Mesothelial cell of epicardium (in vitro differentiated cells): ENCODE measurements around the gene TSEN2. TPM values are rescaled to one million over a fixed set of nuclear protein-coding genes. Genes with fewer than 3 reads are reported as not detected.
"Not testable (repeated sequence)": the region's sequence is repeated elsewhere in the genome, so short reads cannot be mapped to it uniquely, and the experiment has no call there.

ENCODE experiments used
- DNase-seq, 2 experiments: peaks; one replicate each; pipeline ENCODE4 v3.0.0; 2021; ENCODE audit warnings: low spot score in 2 of 2; ENCODE audit not compliant: unreplicated experiment in 2 of 2
- H3K27ac Mint-ChIP-seq: 2 replicates; pipeline ENCODE4 v1.8.0; 2021; ENCODE audit warnings: mixed read lengths
- H3K27me3 Mint-ChIP-seq: 2 replicates; pipeline ENCODE4 v1.8.0; 2021; ENCODE audit warnings: low read depth, mixed read lengths
- H3K36me3 Mint-ChIP-seq: 2 replicates; pipeline ENCODE4 v1.8.0; 2021; ENCODE audit warnings: mixed read lengths
- H3K4me1 Mint-ChIP-seq: 2 replicates; pipeline ENCODE4 v1.8.0; 2021; ENCODE audit warnings: mixed read lengths
- H3K4me3 Mint-ChIP-seq: 2 replicates; pipeline ENCODE4 v1.8.0; 2021; ENCODE audit warnings: mild to moderate bottlenecking, moderate library complexity, mixed read lengths
- H3K9me3 Mint-ChIP-seq: 2 replicates; pipeline ENCODE4 v1.8.0; 2021; ENCODE audit warnings: mixed read lengths
- CTCF ChIP-seq: fragments of 200-600 bp; sonication (generic); IDR thresholded peaks from one replicate; pipeline ENCODE4 v1.5.0; 2021; ENCODE audit warnings: antibody characterized with exemption; ENCODE audit not compliant: unreplicated experiment
- total RNA-seq: library from RNA; stranded (reverse); gene quantifications from 3 replicates; pipeline ENCODE4 v1.2.1, GENCODE V29; 2021

Gene TSEN2
- total RNA-seq, 1 donor from 2014 or later, result 29.0 TPM

- H3K27ac Mint-ChIP-seq, result peak overlapping the region; percentile 93
- no peaks in the 10 kb centered on the region for H3K27me3 Mint-ChIP-seq
These were observed 39.5 kb upstream of the TSEN2 start for GRCh38 chr3:12444582-12445471.

DNA sequence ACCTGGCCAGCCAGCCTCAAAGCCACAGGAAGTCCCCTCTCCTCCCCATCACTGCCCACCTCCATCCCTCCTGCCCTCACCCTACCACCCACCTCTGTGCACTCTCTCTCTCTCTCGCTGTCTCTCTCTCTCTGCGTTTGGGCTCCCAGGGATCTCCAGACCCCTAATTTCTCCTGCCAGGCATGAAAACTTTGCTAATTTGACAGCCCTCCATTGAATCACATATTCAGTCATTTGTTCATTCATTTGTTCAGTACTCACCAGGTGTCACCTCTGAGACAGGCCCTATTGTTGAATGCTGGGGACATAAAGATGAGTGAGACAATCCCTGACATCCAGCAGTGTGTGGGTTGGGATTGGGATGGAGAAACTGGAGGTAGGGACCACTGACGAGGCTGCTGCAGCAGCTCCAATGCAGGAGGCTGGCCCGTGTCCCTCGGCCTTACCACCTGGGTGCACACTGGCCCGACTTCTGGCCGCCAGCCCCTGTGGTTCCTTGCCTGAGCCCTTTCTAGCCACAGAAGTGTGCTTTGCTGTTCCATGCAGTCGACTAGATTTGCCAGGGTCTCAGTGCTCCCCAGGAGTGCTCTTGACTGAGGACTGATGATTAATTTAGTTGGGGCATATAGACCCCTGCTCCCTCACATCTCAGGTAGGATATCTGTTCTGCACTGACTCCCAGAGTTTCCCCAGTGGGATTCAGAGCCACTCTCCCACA is 38.6 kb upstream of the TSEN2 start:
- no peaks in the 10 kb centered on the region for H3K36me3 Mint-ChIP-seq
- no peak for TF ChIP-seq CTCF
- H3K9me3 Mint-ChIP-seq, result no peaks in the 10 kb centered on the region
- no peak overlapping the region for H3K4me3 Mint-ChIP-seq
- no peaks in the 10 kb centered on the region for H3K27me3 Mint-ChIP-seq
- DNase-seq, result no peak
- H3K27ac Mint-ChIP-seq, result peak overlapping the region; percentile 93
- peaks cover 34% of the 10 kb centered on the region for H3K4me1 Mint-ChIP-seq

More at GRCh38 chr3:12444582-12445471, 39.5 kb upstream of the TSEN2 start:
- TF ChIP-seq CTCF, result no peak
- Mint-ChIP-seq H3K9me3 (no peaks in the 10 kb centered on the region), H3K4me1 (peaks cover 31% of the 10 kb centered on the region), H3K4me3 (no peak overlapping the region), H3K36me3 (no peaks in the 10 kb centered on the region)
- DNase-seq, result peak in 1 of 2 experiments; percentile 69

- Mint-ChIP-seq H3K4me3 (no peak overlapping the region), H3K4me1 (peaks cover 33% of the 10 kb centered on the region), H3K27me3 (no peaks in the 10 kb centered on the region), H3K36me3 (no peaks in the 10 kb centered on the region), H3K27ac (no peak overlapping the region), H3K9me3 (peaks cover 4% of the 10 kb centered on the region)
- DNase-seq, result no peak
- TF ChIP-seq CTCF, result no peak
These were observed 38.0 kb upstream of the TSEN2 start for GRCh38 chr3:12446298-12446697.

DNA sequence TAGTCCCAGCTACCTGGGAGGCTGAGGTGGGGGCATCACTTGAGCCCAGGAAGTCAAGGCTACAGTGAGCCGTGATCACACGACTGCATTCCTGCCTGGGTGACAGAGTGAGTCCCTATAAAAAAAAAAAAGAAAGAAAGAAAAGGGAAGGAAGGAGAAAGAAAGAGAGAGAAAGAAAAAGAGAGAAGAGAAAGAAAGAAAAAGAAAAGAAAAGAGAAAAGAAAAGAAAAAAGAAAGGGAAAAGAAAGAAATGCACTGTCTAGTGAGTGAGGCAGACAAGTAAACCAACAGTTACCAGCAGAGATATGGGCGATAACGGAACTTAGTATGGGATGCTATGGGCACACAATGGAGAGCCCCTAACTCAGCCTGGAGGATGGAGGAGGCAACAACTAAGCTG is 37.2 kb upstream of the TSEN2 start:
- DNase-seq, result no peak
- no peak overlapping the region for H3K27ac Mint-ChIP-seq
- H3K4me1 Mint-ChIP-seq, result peaks cover 32% of the 10 kb centered on the region
- H3K9me3 Mint-ChIP-seq, result peaks cover 6% of the 10 kb centered on the region
- no peaks in the 10 kb centered on the region for H3K36me3 Mint-ChIP-seq
- no peaks in the 10 kb centered on the region for H3K27me3 Mint-ChIP-seq
- TF ChIP-seq CTCF, result no peak
- H3K4me3 Mint-ChIP-seq, result no peak overlapping the region

DNA sequence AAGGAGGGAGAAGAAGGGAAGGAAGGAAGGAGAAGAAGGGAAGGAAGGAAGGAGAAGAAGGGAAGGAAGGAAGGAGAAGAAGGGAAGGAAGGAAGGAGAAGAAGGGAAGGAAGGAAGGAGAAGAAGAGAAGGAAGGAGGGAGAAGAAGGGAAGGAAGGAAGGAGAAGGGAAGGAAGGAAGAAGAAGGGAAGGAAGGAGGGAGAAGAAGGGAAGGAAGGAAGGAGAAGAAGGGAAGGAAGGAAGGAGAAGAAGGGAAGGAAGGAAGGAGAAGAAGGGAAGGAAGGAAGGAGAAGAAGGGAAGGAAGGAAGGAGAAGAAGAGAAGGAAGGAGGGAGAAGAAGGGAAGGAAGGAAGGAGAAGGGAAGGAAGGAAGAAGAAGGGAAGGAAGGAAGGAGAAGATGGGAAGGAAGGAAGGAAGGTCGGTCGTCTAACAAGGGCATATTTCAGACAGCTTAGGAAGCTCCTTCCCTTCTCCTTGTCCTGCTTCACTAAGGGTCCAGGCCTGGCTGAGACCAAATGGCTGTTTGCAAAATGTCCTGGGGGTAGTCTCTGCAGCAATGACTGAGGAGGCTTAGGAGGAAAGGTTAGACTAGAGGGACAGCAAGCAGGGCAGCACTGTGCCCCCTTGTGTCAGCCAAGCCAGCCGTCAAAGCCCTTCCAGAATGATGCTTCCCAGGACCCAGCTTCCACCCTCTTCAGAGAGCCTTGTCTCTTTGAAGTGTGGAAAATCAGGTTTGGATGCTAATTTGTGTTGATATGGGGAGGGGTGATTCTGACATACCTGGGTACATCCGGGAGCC is 35.7 kb upstream of the TSEN2 start:
- not testable (repeated sequence) for DNase-seq, H3K27ac Mint-ChIP-seq, H3K36me3 Mint-ChIP-seq, H3K27me3 Mint-ChIP-seq, H3K9me3 Mint-ChIP-seq, H3K4me3 Mint-ChIP-seq
- peaks cover 24% of the 10 kb centered on the region for H3K4me1 Mint-ChIP-seq
